GM18498 (cell line): ENCODE data around the gene MRPS9.

Experiments
- ATAC-seq: cut with Tn5 transposase; IDR thresholded peaks from one replicate; pipeline ENCODE4 v1.9.1; 2021; ENCODE audit warnings: mild to moderate bottlenecking, moderate library complexity; ENCODE audit not compliant: unreplicated experiment

MRPS9 gene

DNA sequence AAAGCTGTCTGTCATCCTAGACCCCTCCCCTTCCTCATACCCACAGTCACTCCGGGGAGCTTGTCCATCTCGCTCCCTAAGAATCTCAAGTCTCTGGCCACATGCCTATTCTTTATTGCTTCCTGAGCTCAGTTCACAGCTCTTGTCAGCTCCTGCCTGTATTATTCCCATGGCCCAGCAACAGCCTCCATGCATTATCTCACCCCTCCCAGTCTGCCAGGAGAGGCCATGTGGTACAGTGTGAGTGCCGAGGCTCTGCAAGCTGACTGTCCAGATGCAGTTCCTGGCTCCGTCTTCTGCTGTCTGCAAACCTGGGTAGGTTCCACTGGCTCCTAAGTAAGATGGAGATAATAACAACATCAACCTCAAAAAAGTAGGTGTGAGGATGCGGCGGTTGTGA, 79.7 kb downstream of the MRPS9 start:
- ATAC-seq = no peak

DNA sequence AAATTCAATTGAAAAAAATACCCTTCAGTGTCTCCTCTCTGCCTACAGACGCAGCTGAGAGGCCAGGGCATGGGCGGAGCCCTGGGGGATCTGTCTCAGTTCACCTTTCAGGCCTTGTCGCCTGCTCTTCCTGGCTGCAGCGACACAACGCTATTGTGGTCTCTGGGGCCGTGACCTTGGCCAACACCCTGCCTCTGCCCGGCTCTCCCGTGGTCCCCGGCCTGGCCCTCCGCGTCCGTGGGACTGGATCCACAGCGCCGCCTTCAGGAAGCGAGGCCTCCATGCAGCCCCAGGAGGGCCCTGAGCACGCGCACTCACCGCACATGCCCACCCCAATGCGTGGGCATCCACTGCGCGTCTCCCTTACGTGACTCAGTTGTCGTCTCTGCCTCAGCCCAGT, 81.1 kb downstream of the MRPS9 start:
- no peak for ATAC-seq

DNA sequence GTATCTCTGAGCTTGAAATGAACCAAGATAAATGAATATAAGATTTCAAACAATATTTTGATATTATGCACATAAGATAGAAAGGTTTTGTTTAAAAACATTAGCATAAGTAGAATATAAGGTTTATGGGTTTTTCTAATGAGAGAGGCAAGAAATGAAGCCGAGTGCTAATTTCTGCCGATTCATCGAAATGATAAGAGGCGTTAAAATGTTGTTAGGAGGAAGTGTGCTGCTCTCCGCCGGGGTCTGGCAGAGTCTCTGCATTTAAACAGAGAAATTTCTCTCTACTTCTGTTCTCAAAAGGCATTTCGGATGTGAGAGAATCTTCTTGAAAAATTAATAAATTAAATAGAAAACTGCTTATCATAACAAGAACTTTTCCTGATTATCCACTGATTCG, 83.6 kb downstream of the MRPS9 start:
- ATAC-seq = no peak

DNA sequence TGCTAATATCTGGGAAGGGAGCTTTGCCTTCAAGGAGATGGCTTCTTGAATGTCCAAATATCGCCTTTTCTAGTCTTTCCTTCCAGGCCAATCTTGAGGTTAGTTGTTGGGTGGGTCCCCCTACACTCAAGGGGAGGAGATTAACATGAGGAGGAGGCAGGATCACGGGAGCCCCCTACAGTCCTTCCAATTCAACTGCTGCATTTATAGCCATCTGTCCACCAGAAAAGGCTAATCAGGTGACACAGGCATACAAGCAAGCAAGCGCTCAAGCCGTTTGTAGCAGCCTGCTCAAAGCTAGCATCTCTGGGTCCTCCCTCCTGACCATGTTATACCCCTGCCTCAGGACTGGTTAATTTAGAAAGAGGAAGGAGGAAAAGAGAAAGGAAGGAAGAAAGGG, 87.6 kb downstream of the MRPS9 start:
- no peak for ATAC-seq

DNA sequence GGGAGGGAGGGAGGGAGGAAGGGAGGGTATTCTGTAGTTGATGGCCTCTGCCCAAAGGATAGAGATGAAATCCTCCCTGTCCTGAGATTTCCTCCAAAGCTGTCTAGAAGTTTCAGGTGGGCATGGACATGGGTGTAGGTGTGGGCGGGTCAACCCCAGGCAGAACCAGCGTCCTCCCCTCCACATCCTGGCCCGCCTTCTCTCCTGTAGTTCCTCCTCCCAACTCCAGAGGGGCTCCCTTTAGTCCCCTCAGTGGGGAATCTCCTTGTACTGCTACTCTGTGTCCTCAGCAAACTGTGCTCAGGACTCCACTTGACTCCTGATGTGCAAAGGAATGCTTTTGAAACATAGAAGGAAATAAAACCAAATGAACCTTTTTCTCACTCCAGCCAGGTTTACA, 88.1 kb downstream of the MRPS9 start:
- no peak for ATAC-seq

DNA sequence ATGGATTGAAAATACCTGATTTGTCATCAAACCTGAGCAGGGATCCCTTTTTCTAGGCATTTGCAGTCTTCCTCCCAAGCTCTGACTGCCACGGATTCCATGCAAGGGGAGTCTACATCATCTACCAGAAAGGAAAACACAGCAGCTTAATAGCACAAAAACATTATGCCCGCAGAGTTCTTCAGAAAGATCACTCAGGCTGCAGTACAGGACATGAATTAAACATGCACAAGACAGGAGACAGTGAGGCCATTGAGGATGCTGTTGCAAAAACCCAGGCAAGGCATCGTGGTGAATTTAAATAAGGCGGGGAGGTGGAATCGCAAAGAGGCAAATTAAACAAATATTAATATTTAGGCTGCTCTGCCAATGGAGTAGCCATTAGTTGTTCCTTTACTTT, 88.5 kb downstream of the MRPS9 start:
- no peak for ATAC-seq

DNA sequence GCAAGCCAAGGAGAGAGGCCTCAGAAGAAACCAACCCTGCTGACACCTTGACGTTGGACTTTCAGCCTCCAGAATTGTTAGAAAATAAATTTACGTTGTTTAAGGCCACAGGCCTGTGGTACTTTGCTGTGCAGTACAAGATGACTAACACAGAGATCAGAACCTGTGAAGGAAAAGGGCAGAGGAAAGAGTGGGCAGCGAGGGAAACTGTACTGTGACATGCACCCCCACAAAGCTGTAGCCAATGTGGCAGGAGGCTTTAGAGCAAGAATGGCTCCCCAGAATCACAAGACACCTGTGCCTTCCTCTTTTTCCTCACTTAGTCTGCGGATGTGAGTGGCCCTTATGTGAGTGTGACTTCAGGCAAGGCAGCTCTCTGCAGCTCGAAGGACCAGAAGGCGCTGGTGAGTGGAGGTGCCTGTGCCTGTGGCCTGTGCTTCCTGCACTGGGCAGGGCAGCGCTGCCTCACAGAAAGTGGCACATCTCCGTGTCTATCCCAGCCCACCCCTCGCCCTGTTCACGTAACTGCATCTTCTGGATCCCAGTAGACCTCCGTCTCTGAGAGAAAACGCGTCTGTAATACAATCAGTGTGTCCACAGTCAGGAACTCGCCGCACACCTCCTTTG, 89.5 kb downstream of the MRPS9 start:
- ATAC-seq = no peak

DNA sequence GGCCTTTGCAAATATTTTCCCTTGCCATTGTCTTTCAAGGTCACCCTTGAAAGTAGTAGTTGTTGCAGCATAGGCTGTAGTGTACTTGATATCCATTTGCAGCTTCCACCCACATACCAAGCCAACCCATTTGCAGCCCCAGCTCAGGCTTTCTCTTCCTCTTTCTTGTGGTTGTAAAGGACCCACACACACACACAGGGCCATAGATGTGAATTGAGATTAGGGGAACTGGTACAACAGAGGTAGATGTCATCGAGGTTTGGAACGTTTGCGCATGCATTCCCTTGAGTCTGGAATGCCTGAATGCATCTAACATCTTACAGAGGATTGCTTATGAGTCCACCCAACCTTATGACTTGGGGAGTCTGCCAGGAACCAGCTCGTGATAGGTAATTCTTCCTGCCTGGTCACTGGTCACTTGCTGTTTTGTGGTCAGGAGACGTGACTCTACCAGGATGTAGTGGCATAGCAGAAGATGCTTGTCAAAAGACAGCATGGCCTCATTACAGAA, 91.9 kb downstream of the MRPS9 start:
- peak; percentile 96 for ATAC-seq

DNA sequence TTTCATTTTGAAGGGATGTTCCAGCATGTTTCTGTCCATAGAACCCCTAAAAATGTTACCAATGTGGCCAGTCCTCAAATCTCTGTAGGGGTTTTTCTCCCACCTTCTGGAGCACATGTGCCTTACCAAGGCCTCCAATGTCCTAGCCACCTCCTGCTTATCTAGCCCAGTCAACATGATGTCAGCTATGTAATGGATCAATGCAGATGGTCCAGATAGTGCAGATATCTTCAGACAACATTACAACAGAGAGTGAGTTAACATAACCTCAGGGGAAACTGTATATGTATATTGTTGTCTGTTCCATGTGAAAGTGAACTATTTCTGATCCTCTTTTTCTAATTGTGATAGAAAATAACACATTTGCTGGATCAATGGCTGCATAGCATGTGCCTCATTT, 92.7 kb downstream of the MRPS9 start:
- no peak for ATAC-seq

DNA sequence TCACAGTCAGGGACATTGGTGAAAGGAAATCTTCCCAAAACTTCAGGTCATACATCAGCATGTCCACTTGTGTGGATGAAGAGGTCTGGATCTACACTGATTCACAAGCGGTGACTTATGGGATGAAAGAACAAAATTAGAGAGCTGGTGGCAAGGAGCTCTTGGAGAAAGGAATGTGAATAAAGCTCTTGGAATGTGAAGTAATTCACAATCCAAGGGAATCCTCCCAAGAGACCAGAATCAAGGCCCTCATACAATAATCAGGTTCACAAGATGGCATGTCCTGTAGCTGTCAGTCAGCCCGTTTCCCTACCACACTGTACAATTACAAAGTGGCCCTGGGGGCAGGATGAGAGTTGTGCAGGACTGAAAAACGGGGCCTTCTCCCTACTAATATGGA, 96.2 kb downstream of the MRPS9 start:
- ATAC-seq = no peak

DNA sequence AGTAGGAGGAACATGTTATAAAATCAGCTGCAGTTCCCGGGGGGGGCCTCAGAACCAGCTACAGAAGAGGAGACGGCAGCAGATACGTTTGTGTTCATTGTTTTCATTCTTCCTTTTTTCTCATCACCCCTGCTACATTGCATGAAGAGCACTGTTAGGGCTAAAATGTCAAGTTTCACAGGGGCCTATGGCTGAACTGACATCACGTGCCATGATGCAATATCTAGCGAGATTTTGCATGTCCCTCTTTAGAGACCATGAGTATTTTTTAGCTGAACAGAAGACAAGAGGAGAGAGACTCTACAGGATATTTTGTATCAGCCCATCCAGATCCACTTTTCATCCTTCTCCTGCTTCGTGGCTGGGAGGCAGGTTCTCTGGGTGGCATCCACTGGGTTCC, 97.6 kb downstream of the MRPS9 start:
- ATAC-seq = no peak

DNA sequence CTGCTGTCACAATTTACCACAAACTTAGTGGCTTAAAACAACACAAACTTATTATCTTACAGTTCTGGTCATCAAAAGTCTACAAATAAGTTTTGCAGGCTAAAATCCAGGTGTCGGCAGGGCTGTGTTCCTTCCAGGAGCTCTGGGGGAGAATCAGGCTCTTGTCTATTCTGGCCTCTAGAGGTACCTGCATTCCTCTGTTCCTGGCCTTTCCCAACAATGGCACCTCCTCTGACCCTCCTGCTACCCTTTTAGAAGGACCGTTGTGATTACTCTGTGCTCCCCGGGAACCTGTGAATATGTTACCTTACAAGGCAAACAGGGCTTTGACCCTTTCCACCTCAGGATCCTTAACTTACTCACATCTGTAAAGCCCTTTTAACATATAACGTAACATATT, 98.5 kb downstream of the MRPS9 start:
- no peak for ATAC-seq

DNA sequence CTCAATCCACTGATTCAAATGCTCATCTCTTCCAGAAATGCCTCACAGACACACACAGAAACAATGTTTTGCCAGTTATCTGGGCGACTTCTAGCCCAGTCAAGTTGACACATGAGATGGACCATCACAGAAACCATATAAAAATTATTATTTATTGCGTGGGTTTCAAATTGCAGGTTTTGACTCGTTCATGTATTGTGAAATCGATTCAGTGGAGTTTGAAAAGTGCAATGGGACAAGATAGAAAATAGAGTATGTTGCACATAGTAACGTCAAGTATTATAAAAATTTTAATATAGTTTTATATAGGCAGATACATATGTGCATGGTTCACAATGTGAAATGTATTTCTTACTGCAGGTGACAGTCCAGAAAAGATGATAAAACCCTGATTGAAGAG, 100.8 kb downstream of the MRPS9 start:
- ATAC-seq = no peak

DNA sequence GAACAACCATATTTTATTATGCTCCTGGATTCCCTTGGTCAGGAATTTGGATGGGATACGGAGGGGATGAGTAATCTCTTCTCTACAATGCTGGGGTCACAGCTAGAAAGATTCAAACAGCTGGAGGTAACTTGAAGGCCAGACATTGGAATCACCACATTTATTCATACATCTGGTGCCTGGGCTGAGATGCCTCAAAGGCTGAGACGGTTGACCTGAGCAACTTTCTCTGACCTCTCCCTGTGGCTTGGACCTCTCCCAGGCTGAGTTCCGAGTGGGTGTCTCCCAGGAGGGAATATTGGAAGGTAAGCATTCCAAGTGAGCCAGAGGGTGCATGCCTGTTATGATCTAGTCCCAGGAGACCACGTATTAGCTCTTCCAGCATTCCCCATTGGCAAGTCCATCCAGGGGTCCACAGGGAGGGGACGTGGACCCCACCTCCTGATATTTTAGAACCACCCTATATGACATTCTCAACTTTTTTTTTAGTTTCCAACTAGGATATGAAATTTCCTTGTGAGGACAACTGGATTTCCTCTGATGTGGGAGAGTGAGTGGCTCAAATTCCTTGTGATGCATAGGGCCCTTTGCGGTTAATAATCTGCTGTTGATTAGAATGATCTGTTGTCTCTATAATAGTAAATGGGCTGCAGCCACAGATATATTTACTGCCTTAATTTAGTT, 101.8 kb downstream of the MRPS9 start:
- ATAC-seq = no peak

DNA sequence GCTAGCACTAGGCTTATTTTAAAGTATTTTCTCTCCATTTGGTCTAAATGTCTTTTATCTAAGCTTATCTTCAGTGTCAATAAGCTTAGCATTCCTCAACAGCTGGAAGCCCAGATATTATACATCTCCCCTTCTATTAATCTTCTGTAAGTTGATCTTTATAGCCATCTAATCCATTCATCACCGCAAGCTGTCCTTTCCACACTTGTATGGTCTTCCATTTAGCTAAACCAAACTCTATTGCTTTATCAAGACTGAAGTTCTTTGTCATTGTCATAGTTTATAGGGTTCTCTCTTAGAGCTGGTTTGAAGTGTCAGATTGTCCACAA, 102.3 kb downstream of the MRPS9 start:
- no peak for ATAC-seq

DNA sequence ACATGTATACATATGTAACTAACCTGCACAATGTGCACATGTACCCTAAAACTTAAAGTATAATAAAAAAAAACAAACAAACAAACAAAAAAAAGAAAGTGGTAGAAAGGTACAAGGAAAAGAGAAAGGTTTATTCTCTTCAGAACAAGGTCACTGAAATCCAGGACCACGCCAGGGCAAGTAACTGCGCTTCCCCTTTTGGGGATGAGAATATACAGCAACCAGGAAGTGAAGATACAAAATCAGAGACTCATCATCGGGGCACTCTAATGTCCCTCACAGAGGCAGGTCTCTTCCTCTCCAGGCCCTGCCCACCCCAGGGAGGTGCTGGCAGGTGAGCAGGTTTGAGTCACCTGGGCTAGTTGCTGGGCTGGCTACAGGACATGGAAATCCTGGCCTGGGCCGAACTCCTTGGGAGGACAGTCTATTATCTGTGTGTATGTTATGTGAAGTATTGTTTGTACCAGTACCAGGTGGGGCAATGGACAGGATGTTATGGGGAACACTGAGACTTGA, 103.3 kb downstream of the MRPS9 start:
- no peak for ATAC-seq

DNA sequence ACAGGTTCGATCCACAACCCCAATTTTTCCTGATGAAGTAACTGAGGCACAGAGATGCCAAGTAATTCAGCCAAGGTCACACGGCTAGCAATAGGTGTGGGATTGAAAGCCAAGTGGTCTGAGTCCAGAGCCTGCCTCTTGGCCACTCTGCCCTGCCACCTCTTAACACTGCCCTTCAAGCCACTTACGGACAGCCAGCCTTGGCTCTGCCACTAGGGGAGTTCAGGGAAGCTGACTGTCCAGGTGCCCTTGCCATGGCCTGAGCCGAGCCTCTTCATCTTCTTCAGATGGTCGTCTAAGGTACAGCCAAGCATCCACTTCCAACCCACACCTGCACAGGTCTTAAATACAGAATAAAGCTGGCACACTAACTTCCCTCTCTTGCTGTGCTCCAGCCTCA, 104.4 kb downstream of the MRPS9 start:
- no peak for ATAC-seq

DNA sequence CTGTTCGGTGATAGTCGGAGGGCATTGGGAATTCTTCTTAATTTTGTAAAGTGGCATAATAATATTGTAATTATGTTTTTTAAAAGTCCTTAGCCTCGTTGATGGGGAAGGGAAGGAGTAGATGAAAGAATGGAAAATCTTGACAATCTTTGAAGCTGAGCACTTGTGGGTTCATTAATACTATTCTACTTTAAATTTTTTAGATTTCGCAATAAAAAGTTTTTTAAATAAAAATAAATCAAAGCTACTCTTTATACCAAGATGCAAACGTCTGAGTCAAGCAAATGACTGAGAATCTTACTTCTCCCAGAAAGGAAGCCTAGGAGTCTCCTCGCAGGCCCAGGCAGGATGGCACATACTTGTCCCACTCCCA, 105.2 kb downstream of the MRPS9 start:
- no peak for ATAC-seq

DNA sequence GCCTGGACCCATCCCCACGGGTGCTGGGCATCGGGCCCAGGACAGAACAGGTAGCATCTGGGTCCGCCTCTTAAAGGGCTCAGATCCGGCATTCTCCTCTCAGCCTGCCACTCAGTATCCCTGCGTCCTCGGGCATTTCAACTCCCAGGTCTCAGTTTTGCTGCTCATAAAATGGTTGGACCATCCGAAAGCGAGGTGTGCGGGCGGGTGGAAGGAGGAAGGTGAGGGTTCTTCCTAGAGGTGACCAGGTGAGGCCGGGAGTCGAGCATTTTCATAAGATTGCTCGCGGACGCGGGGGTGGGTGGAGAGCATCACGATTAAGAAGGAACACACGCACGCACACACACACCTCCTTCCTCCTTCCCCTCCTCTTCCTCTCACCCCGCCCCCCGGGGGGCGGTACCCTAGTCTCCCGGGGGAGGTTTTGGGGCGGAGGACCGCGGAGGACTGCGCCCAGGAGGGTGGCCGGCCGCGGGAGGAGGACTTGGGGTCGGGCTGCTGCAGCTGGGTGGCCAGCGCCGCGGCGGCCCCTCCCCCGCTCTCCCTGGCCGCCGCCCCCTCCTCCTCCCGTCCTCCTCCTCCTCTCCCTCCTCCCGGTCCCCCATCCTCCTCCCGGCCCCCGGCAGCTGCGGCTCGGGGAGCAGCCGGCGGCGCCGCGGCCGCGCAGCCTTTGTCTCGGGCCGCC, 105.7 kb downstream of the MRPS9 start:
- ATAC-seq = peak; percentile 52

DNA sequence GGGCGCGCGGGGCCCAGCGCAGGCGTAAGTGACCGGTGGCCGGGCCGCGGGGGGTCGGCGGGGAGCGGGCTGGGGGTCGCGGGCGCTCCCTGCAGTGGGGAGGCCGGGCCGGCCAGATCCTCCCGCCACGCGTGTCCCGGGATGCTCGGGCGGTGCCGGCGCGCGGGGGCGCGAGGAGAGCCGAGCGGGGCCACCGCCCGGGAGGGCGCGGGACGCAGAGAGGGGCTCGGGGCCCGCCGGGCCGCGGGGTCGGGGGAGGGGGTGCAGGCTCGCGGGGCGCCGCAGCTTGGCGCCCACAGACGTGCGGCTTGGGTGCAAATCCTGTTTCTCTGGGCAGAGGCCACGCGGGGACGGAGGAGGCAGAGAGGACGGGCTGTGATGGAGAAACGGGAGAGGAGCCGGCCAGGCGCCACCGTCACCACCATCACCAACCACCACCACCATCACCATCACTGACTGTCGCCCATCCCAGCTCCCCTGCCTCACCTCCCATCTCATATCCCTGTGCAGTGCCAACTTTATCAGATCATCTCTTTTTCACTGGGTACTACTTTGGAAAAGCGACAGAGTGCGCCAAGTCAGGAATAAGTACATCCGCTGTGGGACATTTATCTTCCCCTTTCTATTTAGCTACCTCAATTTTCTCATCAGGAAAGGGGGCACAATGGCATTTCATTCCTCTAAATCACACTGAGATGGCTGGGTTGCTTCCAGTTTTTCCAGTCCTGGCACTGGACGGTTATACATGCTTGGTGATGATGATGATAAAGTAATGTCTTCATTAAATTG, 106.5 kb downstream of the MRPS9 start:
- peak; percentile 25 for ATAC-seq

DNA sequence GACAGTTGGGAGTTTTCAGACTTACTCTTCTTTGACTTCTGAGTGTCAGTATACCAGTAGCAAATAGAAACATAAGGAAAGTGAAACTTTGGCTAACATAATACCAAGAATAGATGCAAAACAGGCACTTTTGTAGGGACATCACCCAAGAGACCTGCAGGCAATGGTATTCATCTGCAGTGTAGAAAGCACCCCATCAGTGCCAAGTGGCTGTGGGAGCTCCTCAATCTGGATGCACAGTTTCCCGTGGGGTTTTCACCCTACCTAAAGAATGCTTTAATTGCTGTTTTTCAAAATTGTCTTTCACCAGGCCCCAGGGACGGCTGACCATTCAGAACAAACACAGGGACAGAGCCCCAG, 107.1 kb downstream of the MRPS9 start:
- peak; percentile 43 for ATAC-seq

DNA sequence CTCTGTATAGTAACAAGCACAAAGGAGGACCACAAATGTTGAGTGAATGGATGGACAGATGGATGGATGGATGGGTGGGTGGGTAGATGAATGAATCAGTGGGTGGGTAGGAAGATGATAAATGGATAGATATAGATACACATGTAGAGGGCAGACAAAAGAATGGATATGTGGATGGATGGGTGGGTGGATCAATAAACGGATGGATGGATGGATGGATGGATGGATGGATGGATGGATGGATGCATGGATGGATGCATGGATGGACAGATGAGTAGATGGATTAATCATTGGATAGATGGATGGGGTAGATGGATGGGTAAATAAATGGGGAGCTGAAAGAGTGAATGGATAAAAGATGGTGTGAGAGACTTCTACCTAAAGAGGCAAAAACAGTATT, 111.4 kb downstream of the MRPS9 start:
- no peak for ATAC-seq
